Hippocampal formation (tissue), 2 donors: ENCODE measurements around the gene ARHGAP30.
A peak's percentile ranks its signal among the peaks of the same experiment; 100 is the strongest.
"Not testable (repeated sequence)": the region's sequence is repeated elsewhere in the genome, so short reads cannot be mapped to it uniquely, and the experiment has no call there.

Experiments used
- DNase-seq, 2 donors: peaks; one replicate each; lab custom pipeline; 2025; lab: John Stamatoyannopoulos, UW

Gene ARHGAP30

GRCh38 chr1:161039154-161039545 lies 30.5 kb downstream of the ARHGAP30 start:
- no peak for DNase-seq

DNA sequence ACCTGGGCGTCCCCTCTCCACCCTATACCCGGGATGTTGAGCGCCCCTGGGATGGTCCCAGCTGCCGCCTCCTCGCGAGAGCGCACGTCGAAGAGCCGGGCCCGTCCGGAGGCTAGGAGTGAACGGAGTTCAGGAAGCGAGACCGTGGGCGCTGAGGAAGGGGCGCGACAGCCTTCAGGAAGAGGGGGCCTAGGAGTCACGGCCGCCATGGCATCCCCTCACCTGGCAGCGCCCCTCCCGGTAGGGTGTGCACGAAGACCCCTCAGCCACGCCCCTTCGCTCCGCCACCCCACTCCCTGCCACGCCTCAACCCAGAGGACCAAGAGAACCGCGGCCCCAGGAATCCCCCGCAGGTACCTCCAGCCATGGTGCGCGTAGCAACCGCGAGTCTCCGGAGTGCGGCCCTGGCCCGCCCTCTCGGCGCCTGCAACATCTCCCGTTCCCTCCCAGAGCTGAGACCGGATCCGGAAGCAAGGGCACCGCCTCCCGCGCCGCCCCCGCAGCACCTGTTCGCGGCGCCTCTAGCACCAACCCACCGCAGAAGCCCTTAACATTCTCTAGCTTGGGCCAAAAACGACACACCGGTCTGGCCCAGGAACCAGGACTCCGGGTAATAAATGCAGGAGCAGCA lies 31.1 kb downstream of the ARHGAP30 start, which contains the start of gene TSTD1:
TSS of gene TSTD1 (minus strand) at position 442 of the 631 bp plus-strand sequence. CDS start at position 367, 75 bp downstream.
- peak in 1 of 2 donors; percentile 16 for DNase-seq

- no peak for DNase-seq
These were observed 31.8 kb downstream of the ARHGAP30 start for GRCh38 chr1:161037661-161038522.

DNA sequence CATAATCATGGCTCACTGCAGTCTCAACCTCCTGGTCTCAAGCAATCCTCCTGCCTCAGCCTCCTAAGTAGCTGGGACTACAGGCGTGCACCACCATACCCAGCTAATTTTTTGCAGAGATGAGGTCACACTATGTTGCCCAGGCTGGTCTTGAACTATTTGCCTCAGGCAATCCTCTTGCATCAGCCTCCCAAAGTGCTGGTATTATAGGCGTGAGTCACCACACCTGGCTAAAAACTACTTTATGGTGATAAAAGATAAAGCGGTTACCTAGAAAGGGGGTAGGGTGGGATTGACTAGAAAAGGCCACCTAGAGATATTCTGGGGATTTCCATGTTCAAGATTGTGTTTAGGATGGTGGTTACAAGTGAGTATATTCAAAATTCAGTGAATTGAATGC lies 35.9 kb downstream of the ARHGAP30 start:
- DNase-seq = no peak

- DNase-seq = no peak
These were observed 37.3 kb downstream of the ARHGAP30 start for GRCh38 chr1:161032409-161032808.

DNA sequence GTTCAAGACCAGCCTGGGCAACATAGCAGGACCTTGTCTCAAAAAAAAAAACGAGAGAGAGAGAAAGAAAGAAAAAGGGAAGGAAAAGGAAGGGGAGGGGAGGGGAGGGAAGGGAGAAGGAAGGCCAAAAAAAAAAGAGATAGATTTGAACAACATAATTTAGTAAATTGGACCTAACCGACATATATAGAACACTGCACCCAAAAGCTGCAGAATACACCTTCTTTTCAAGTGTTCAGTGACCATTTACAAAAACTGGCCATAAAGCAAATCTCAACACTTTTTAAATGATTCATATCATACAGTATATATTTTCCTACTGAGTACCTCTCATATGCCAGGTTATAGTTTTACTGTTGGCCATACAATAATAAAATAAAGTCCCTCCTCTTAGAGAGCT lies 37.8 kb downstream of the ARHGAP30 start:
- DNase-seq = no peak

- not testable (repeated sequence) for DNase-seq
These were observed 40.2 kb downstream of the ARHGAP30 start for GRCh38 chr1:161029466-161029865.

- not testable (repeated sequence) for DNase-seq
These were observed 42.7 kb downstream of the ARHGAP30 start for GRCh38 chr1:161026954-161027353.

DNA sequence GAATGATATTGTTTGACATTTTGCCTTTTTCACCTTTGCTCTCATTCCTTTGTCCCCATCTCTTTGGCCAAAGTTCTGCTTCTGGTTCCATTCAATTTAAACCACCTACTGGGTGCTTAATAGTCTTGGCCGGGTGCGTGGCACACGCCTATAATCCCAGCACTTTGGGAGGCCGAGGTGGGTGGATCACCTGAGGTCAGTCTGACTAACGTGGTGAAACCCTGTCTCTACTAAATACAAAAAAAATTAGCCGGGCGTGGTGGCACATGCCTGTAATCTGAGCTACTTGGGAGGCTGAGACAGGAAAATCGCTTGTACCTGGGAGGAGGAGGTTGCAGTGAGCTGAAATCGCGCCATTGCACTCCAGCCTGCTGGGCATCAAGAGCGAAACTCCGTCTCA lies 47.3 kb downstream of the ARHGAP30 start:
- DNase-seq = not testable (repeated sequence)

GRCh38 chr1:161021970-161022353 lies 47.7 kb downstream of the ARHGAP30 start:
- no peak for DNase-seq

- DNase-seq = peak in 1 of 2 donors; percentile 53
These were observed 48.3 kb downstream of the ARHGAP30 start for GRCh38 chr1:161021165-161021969.

DNA sequence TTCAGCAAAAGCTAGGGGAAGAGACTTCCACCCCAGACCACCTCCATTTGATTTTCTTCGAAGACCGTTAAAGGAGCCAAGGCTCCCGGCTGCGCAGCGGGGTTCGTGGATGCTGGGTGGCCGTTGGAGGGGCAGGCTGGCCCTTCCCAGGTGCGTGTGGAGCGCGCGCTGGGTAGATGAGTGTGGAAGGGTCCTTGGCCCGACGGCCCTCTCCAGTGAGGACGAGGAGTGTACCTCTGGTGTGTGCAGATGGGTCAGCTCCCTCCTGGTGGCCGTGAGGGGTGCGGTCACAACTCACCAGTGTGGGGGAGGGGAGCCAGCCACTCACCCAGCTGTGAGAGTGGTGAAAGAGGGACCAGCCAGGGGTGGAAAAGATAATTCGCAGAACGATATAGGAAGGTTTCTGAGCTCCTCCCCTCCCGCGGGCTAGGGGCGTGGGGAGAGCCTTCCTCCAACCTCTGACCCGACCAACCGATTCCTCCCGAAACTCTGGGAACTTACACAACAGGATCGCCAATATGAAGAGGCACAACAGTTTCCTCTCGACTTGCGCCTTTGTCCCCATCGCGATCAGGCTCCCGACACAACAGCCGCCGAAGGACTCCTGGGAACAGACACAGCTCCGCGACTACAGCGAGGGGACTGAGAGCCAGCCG lies 49.1 kb downstream of the ARHGAP30 start, which contains the start of gene F11R:
TSS of gene F11R (minus strand) at position 644 of the 656 bp plus-strand sequence. CDS start at position 565, 79 bp downstream.
- DNase-seq = no peak

DNA sequence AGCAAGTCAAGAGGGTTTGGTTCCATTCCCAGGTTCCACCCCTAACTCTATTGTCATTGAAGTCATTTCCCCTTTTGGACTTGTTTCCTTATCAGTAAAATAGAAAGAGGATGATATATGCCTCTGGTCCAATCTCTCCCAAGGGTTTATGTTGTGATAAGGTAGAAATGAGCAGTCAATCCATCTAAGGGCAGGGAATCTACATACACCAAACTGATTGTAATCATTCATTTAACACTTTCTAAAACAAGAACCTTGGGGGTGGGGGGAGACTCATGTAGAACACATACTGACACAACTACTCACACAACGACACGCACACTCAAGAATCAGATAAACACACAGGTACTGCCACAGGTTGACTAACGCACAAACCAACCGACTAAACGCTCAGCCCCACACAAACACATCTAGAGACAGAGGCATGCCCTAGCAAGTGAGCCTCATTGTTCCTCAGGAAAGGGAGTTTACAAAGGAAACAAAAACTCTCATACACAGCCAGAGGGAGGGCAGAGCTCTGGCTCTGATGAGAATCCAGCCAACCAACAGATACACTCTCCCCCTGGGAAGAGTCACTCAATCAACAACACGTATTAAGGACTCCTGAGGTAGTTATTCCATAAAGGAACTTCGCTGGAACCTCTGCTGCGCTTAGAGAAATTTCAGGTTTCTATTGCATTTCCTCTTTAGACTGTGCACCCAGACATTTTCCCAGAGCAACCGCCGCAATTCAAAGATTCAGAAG lies 49.8 kb downstream of the ARHGAP30 start:
- DNase-seq = no peak

GRCh38 chr1:161019111-161019660 lies 50.5 kb downstream of the ARHGAP30 start:
- DNase-seq = not testable (repeated sequence)

DNA sequence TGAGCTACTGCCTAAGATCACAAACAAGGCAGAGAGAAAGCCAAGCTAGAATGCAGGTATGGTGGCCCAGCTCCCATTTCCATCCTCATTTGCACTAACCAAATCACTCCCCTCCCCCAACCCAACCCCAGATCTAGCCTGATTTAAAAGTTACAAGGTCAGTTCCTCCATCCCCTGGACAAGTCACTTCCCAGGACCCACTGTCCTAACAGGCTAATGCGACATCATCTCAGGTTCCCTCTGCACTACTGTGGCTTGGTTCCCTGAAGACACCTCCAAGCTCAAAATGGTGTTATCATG lies 51.1 kb downstream of the ARHGAP30 start:
- DNase-seq = no peak

DNA sequence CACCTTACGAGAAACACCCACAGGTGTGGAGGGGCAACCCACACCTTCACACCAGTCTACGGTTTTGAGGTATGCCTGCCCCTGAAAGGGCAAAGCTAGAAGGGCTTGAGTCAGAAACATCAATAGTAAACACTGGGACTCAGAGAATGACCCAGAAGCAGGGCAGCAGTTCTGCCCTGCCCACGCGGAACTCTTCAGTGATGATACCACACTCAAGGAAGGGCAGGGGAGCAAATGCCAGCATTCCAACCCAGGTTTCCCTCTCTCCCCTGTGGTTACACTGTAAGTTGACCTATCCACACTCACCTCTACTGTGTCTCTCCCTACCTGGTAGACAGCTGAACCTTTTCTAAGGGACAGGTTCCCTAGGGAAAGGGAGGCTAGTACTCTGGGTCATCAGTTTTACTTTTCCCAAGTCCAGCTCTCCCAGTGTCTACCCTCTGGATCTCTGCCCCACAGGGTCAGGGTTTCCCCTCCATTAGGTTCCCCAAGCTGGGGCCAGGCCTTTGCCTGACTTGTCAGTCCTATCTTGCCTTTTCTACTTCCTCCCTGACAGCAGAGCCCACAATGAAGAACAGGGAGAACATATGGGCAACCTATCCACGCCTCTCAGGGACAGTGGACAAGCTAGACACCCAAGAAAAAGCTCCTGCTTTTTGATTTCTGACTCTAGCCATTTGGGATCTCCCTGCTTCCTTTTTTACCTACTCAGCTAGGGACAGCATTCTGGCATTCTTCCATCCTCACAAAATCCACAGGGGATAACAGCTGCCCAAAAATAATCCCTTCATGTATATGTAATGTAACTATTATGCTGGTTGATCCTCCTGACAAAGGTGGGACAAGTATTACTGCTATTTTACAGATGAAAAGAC lies 51.7 kb downstream of the ARHGAP30 start:
- DNase-seq = no peak

- not testable (repeated sequence) for DNase-seq
These were observed 52.5 kb downstream of the ARHGAP30 start for GRCh38 chr1:161017181-161017580.

GRCh38 chr1:161016683-161017082 lies 53.0 kb downstream of the ARHGAP30 start:
- not testable (repeated sequence) for DNase-seq

DNA sequence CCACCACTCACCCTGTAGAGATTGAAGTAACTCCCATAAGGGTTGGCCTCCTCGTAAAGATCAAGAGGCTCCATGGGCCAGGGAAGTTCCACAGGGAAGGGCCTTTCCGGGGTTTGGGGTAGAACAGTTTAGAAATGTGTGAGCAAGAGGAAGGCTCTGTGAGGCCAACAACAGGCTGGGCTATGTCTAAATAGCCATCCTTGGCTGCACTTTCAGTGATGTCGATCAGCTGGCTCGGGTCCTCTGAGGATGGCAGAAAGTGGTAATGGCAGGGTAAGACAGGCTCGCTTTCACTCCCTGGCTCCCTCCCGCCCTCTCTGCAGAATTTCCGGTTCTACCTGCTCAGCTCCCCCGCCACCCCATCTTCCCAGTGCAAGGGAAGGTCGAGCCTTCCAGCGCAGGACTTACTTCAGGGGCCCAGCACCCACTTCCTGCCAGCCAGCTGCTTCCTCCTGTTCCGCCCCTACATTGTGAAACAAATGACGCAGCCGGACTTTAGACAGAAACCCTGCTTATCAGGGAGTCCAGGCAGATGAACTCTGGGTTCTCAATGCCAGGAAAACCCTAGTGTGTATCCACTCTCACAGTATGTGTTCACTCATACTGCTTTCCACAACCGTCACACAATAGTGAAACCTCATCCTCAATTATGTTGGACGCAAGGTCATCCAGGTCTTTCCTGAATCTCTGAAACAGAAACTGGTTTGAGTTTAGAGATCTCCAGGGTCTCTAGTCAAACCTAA lies 56.0 kb downstream of the ARHGAP30 start:
- DNase-seq = peak in 1 of 2 donors; percentile 25
